Measurements from ENCODE around the gene POLRMT.

POLRMT gene

DNA sequence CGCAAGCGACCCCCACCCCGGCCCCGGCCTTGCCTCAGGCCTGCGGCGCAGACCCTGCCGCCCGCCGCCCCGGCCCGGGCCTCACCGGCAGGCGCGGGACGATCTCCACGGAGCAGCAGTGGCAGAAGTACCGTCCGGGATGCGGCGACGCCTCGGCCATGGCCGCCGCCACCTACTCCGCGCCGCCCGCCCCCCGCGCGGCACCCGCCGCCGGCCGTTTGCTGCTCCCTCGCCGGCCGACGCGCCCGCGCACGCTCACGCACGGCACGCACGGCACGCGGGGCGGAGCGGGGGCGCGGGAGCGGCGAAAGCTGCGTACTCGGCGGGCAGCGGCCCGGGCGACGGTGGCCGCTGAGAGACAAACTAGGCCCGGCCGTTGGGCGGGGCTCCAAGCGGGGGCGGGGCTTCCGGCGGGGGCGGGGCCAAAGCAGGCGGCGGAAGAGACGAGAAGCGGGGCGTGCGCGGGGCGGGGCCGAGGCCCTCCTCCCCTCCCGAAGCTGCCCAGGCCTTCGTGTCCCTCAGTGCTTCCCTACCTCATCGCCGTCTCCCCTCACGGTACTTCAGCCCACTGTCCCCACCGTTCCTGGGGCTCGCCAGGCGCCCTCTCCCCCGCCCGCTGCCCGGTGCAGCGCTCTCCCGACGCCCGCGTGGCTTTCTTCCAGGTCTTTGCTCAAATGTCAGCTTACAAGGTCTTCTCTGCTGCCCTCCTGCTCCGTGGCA is 29.8 kb upstream of the POLRMT start, which contains the start of gene RNF126:
TSS of gene RNF126 (minus strand) at position 253 of the 720 bp plus-strand sequence. CDS start at position 160, 93 bp downstream.
- FAIRE-seq, result peak; percentile 99

GRCh38 chr19:662207-662961 is 29.0 kb upstream of the POLRMT start:
- peak; percentile 63 for TF ChIP-seq POLR2A (IDR thresholded peaks at IDR 0.05; ENCODE audit: low read depth, low read length)
- peak; percentile 32; the same call in 1 of the 2 replicates for TF ChIP-seq POU2F2 (IDR thresholded peaks at IDR 0.05; ENCODE audit: low read depth, low read length)
- TF ChIP-seq TAF1 (IDR thresholded peaks at IDR 0.05; ENCODE audit: low read depth, low read length), result no peak
- peak; percentile 39; the same call in 1 of the 2 replicates for TF ChIP-seq POLR2AphosphoS5 (IDR thresholded peaks at IDR 0.05; ENCODE audit: low read depth, low read length)
- no peak for TF ChIP-seq SPI1 (IDR thresholded peaks at IDR 0.05; ENCODE audit: low read depth, low read length)
- no peak for TF ChIP-seq PAX5 (IDR thresholded peaks at IDR 0.05; ENCODE audit: insufficient read depth, low read length, severe bottlenecking)
- FAIRE-seq (peak; percentile 94), DNase-seq (ENCODE audit: insufficient read length, low spot score) (no peak)

More for the DNA sequence above, 29.8 kb upstream of the POLRMT start, which contains the start of gene RNF126:
- peak; percentile 97 for DNase-seq (ENCODE audit: insufficient read length, low spot score)
- TF ChIP-seq POU2F2 (IDR thresholded peaks at IDR 0.05; ENCODE audit: low read depth, low read length) (no peak), TAF1 (IDR thresholded peaks at IDR 0.05; ENCODE audit: low read depth, low read length) (0 out of 2 replicates have a peak, but pooled peaks have one; percentile 42), SPI1 (IDR thresholded peaks at IDR 0.05; ENCODE audit: low read depth, low read length) (no peak), POLR2A (IDR thresholded peaks at IDR 0.05; ENCODE audit: low read depth, low read length) (peak; percentile 25; the same call in 1 of the 2 replicates), PAX5 (IDR thresholded peaks at IDR 0.05; ENCODE audit: insufficient read depth, low read length, severe bottlenecking) (peak; percentile 41), POLR2AphosphoS5 (IDR thresholded peaks at IDR 0.05; ENCODE audit: low read depth, low read length) (0 out of 2 replicates have a peak, but pooled peaks have one; percentile 54)

DNA sequence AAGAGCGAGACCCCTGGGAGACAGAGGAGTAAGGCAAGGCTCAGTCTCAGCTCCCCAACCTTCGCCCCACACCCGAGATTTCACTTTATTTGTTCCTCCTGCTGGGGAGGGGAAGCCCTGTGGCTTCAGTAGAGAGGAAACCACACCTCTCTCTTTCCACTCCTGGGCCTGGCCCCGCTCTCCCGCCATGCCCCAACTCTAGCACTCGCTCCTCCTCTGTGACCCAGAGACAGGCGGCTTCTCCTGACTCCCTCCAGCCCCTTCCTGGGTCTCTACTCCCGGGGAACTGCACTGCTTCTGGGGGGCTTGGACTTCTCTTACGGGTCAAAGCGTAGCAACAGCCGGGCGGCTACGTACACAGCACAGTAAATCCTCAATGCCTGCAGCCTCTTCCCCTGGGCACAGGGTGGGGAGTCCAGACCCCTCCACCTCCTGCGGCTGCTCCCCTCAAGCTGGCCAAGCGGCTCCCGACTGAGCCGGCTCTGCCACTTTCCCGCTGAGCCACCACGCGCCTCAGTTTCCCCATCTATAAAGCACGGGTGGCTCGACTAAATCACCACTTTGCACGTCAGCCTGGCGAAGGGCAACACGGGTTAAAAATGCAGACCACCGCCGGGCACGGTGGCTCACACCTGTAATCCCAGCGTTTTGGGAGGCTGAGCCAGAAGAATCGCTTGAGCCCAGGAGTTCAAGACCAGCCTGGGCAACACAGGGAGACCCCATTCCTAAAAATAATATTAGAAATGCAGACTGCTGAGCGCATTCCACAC is 28.3 kb upstream of the POLRMT start:
- DNase-seq (ENCODE audit: insufficient read length, low spot score) (peak; percentile 79), FAIRE-seq (peak; percentile 90)
- TF ChIP-seq POLR2AphosphoS5 (IDR thresholded peaks at IDR 0.05; ENCODE audit: low read depth, low read length) (0 out of 2 replicates have a peak, but pooled peaks have one; percentile 35), TAF1 (IDR thresholded peaks at IDR 0.05; ENCODE audit: low read depth, low read length) (0 out of 2 replicates have a peak, but pooled peaks have one; percentile 27), PAX5 (IDR thresholded peaks at IDR 0.05; ENCODE audit: insufficient read depth, low read length, severe bottlenecking) (no peak), POU2F2 (IDR thresholded peaks at IDR 0.05; ENCODE audit: low read depth, low read length) (no peak), POLR2A (IDR thresholded peaks at IDR 0.05; ENCODE audit: low read depth, low read length) (0 out of 2 replicates have a peak, but pooled peaks have one; percentile 11), SPI1 (IDR thresholded peaks at IDR 0.05; ENCODE audit: low read depth, low read length) (0 out of 2 replicates have a peak, but pooled peaks have one; percentile 25)

- TF ChIP-seq POLR2A (IDR thresholded peaks at IDR 0.05; ENCODE audit: low read depth, low read length), result no peak
- TF ChIP-seq TAF1 (IDR thresholded peaks at IDR 0.05; ENCODE audit: low read depth, low read length), result no peak
- TF ChIP-seq SPI1 (IDR thresholded peaks at IDR 0.05; ENCODE audit: low read depth, low read length), result no peak
- TF ChIP-seq PAX5 (IDR thresholded peaks at IDR 0.05; ENCODE audit: insufficient read depth, low read length, severe bottlenecking), result no peak
- no peak for TF ChIP-seq POLR2AphosphoS5 (IDR thresholded peaks at IDR 0.05; ENCODE audit: low read depth, low read length)
- no peak for TF ChIP-seq POU2F2 (IDR thresholded peaks at IDR 0.05; ENCODE audit: low read depth, low read length)
- DNase-seq (ENCODE audit: insufficient read length, low spot score), result no peak
- FAIRE-seq, result no peak
Measured at GRCh38 chr19:660793-661426, 27.6 kb upstream of the POLRMT start.

- no peak for DNase-seq (ENCODE audit: insufficient read length, low spot score)
- no peak for FAIRE-seq
- TF ChIP-seq SPI1 (IDR thresholded peaks at IDR 0.05; ENCODE audit: low read depth, low read length) (no peak), TAF1 (IDR thresholded peaks at IDR 0.05; ENCODE audit: low read depth, low read length) (no peak), POLR2AphosphoS5 (IDR thresholded peaks at IDR 0.05; ENCODE audit: low read depth, low read length) (no peak), POU2F2 (IDR thresholded peaks at IDR 0.05; ENCODE audit: low read depth, low read length) (no peak), PAX5 (IDR thresholded peaks at IDR 0.05; ENCODE audit: insufficient read depth, low read length, severe bottlenecking) (no peak), POLR2A (IDR thresholded peaks at IDR 0.05; ENCODE audit: low read depth, low read length) (no peak)
Measured at GRCh38 chr19:658916-659839, 25.8 kb upstream of the POLRMT start.

DNA sequence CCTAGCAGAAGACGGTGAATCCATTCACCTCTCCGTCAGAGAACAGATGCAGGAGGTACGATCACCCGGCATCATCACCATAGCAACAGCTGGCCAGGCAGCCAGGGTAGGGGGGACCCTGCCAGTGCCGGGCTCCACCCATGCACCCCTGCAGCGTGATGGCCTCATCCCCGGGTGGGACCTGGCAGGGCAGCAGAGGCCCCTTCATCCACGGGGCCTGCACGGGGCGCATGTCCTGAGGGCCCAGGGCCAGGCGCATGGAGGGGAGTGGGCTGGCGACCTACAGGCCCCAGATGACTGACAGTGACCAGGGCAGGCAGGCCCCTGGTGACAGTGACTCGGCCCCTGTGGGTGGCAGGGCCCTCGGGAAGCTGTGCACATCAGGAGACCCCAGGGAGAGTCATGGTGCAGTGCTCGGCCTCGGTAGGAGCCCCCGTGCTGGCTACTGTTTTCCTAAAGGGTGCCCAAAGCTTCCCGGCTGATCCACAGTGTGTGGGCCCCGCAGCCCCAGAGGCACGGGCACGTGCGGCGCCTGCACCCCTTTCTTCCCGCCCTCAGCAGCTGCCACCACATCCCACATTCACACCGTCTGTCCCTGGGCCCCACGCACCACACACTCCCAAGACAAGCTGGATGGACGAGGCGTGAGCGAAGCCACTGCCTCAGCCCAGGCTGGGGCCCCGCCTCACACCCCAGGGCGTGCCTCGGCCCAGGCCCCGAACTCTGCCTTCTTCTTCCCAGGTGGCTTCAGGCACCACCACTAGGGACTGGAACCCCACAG is 24.9 kb upstream of the POLRMT start:
- TF ChIP-seq SPI1 (IDR thresholded peaks at IDR 0.05; ENCODE audit: low read depth, low read length) (no peak), POU2F2 (IDR thresholded peaks at IDR 0.05; ENCODE audit: low read depth, low read length) (no peak), POLR2AphosphoS5 (IDR thresholded peaks at IDR 0.05; ENCODE audit: low read depth, low read length) (no peak), POLR2A (IDR thresholded peaks at IDR 0.05; ENCODE audit: low read depth, low read length) (no peak), PAX5 (IDR thresholded peaks at IDR 0.05; ENCODE audit: insufficient read depth, low read length, severe bottlenecking) (no peak), TAF1 (IDR thresholded peaks at IDR 0.05; ENCODE audit: low read depth, low read length) (no peak)
- FAIRE-seq, result no peak
- no peak for DNase-seq (ENCODE audit: insufficient read length, low spot score)

- DNase-seq (ENCODE audit: insufficient read length, low spot score), result no peak
- FAIRE-seq, result no peak
- no peak for TF ChIP-seq SPI1 (IDR thresholded peaks at IDR 0.05; ENCODE audit: low read depth, low read length)
- no peak for TF ChIP-seq PAX5 (IDR thresholded peaks at IDR 0.05; ENCODE audit: insufficient read depth, low read length, severe bottlenecking)
- no peak for TF ChIP-seq TAF1 (IDR thresholded peaks at IDR 0.05; ENCODE audit: low read depth, low read length)
- TF ChIP-seq POU2F2 (IDR thresholded peaks at IDR 0.05; ENCODE audit: low read depth, low read length), result no peak
- no peak for TF ChIP-seq POLR2AphosphoS5 (IDR thresholded peaks at IDR 0.05; ENCODE audit: low read depth, low read length)
- no peak for TF ChIP-seq POLR2A (IDR thresholded peaks at IDR 0.05; ENCODE audit: low read depth, low read length)
Measured at GRCh38 chr19:657611-658010, 24.3 kb upstream of the POLRMT start.
